IMR-90 (cell line): ENCODE data around the gene CARD19. TPM values are rescaled to one million over a fixed set of nuclear protein-coding genes. Genes with fewer than 3 reads are reported as not detected.

Experiments used
- ATAC-seq: fragments of 200-7000 bp; cut with Tn5 transposase; 2 replicates; pipeline ENCODE4 v1.9.1; 2020; ENCODE audit warnings: low read depth, mild to moderate bottlenecking, moderate library complexity
- BruUV-seq: library from RNA; stranded (reverse); fragments of 400-500 nt; replicated peaks from 2 replicates; lab custom pipeline; 2021; lab: Mats Ljungman, UMichigan
- CTCF ChIA-PET: fragments of 300-600 bp; formaldehyde crosslinking; extraction: SDS; loops from one replicate; lab custom pipeline; 2021; ENCODE audit warnings: antibody characterized with exemption; lab: Yijun Ruan, JAX
- POLR2A ChIA-PET: fragments of 300-600 bp; sonication (Branson Sonifier 250); formaldehyde crosslinking; loops from one replicate; lab custom pipeline; 2022; ENCODE audit warnings: antibody characterized with exemption; ENCODE audit not compliant: unreplicated experiment; lab: Charles Lee
- DNase-seq: peaks from one replicate; pipeline ENCODE4 v3.0.0; 2013
- H2AFZ ChIP-seq: replicated peaks from 2 replicates; pipeline ENCODE3; 2013; ENCODE audit warnings: low read length, mild to moderate bottlenecking; ENCODE audit not compliant: poor library complexity
- H2AK5ac ChIP-seq: 2 replicates; pipeline ENCODE4 v1.6.1; 2013; ENCODE audit warnings: low read depth, low read length, inconsistent platforms
- H2AK9ac ChIP-seq: replicated peaks from 2 replicates; pipeline ENCODE3; 2013; ENCODE audit warnings: mild to moderate bottlenecking, low read depth, low read length, moderate library complexity; ENCODE audit not compliant: poor library complexity
- H2BK120ac ChIP-seq: 2 replicates; pipeline ENCODE4 v1.6.1; 2013; ENCODE audit warnings: low read depth, low read length, inconsistent platforms
- H2BK15ac ChIP-seq: 3 replicates; pipeline ENCODE4 v1.6.1; 2013; ENCODE audit warnings: low read depth, low read length, inconsistent platforms
- H2BK20ac ChIP-seq: 2 replicates; pipeline ENCODE4 v1.6.1; 2013; ENCODE audit warnings: low read depth, mild to moderate bottlenecking, inconsistent platforms, low read length, moderate library complexity
- H2BK5ac ChIP-seq: 2 replicates; pipeline ENCODE4 v1.6.1; 2013; ENCODE audit warnings: mild to moderate bottlenecking, low read depth, low read length, inconsistent platforms; ENCODE audit not compliant: poor library complexity, severe bottlenecking
- H3K14ac ChIP-seq: replicated peaks from 2 replicates; pipeline ENCODE4 v1.6.1; 2013; ENCODE audit warnings: low read depth, low read length, inconsistent platforms
- H3K18ac ChIP-seq: 2 replicates; pipeline ENCODE4 v1.6.1; 2013; ENCODE audit warnings: low read depth, low read length, control low read depth
- H3K23ac ChIP-seq: 2 replicates; pipeline ENCODE4 v1.6.1; 2013; ENCODE audit warnings: low read depth, low read length, inconsistent platforms
- H3K27ac ChIP-seq: 2 replicates; pipeline ENCODE4 v1.5.1; 2013; ENCODE audit warnings: mild to moderate bottlenecking, control low read depth, low read length; ENCODE audit not compliant: insufficient read depth
- H3K27me3 ChIP-seq: 2 replicates; pipeline ENCODE4 v1.6.1; 2013; ENCODE audit warnings: low read length; ENCODE audit not compliant: control insufficient read depth, insufficient read depth
- H3K36me3 ChIP-seq: 2 replicates; pipeline ENCODE4 v1.6.1; 2013; ENCODE audit warnings: low read length, mixed read lengths; ENCODE audit not compliant: control insufficient read depth, insufficient read depth
- H3K4ac ChIP-seq: 2 replicates; pipeline ENCODE4 v1.6.1; 2013; ENCODE audit warnings: low read depth, low read length, inconsistent platforms
- H3K4me1 ChIP-seq: 2 replicates; pipeline ENCODE4 v1.6.1; 2013; ENCODE audit warnings: low read length, mixed read lengths; ENCODE audit not compliant: control insufficient read depth, insufficient read depth
- H3K4me2 ChIP-seq: 2 replicates; pipeline ENCODE4 v1.6.1; 2013; ENCODE audit warnings: low read depth, mild to moderate bottlenecking, control low read depth, low read length, moderate library complexity
- H3K4me3 ChIP-seq: 2 replicates; pipeline ENCODE4 v1.5.1; 2013; ENCODE audit warnings: low read depth, mild to moderate bottlenecking, control low read depth, low read length, moderate library complexity; ENCODE audit not compliant: insufficient read depth
- H3K56ac ChIP-seq: 2 replicates; pipeline ENCODE4 v1.6.1; 2013; ENCODE audit warnings: low read length, inconsistent platforms; ENCODE audit not compliant: insufficient read depth; ENCODE audit errors: extremely low read depth
- H3K79me1 ChIP-seq, 2 experiments: 2 replicates each; pipeline ENCODE4 v1.6.1; 2013; ENCODE audit warnings: low read length in 2 of 2, inconsistent platforms in 1 of 2, low read depth in 1 of 2
- H3K9ac ChIP-seq: 2 replicates; pipeline ENCODE4 v1.6.1; 2013; ENCODE audit warnings: low read depth, low read length, control low read depth
- H3K9me1 ChIP-seq: 2 replicates; pipeline ENCODE4 v1.6.1; 2013; ENCODE audit warnings: low read length, inconsistent platforms; ENCODE audit not compliant: insufficient read depth
- H3K9me3 ChIP-seq: 2 replicates; pipeline ENCODE4 v1.6.1; 2013; ENCODE audit warnings: low read length; ENCODE audit not compliant: control insufficient read depth, insufficient read depth
- H4K20me1 ChIP-seq: 2 replicates; pipeline ENCODE4 v1.6.1; 2013; ENCODE audit warnings: low read length, inconsistent platforms; ENCODE audit not compliant: insufficient read depth
- H4K5ac ChIP-seq: 2 replicates; pipeline ENCODE4 v1.6.1; 2013; ENCODE audit warnings: mild to moderate bottlenecking, low read depth, low read length, control low read depth
- H4K8ac ChIP-seq, 2 experiments: 2 replicates each; pipeline ENCODE4 v1.6.1; 2013; ENCODE audit warnings: low read depth in 2 of 2, low read length in 2 of 2, control low read depth in 1 of 2, inconsistent platforms in 1 of 2
- H4K91ac ChIP-seq: 2 replicates; pipeline ENCODE4 v1.6.1; 2013; ENCODE audit warnings: low read depth, low read length, inconsistent platforms; ENCODE audit not compliant: insufficient read depth
- BHLHE40 ChIP-seq: fragments of 150-350 bp; IDR thresholded peaks from 2 replicates; pipeline ENCODE4 v1.6.1; 2016; ENCODE audit warnings: mild to moderate bottlenecking, low read depth, low read length
- CEBPB ChIP-seq: IDR thresholded peaks from 2 replicates; pipeline ENCODE4 v1.6.1; 2012; ENCODE audit warnings: low read depth, low read length, improper control_type of control experiment
- CHD1 ChIP-seq: IDR thresholded peaks from 2 replicates; pipeline ENCODE4 v1.6.1; 2012; ENCODE audit warnings: low read depth, low read length, improper control_type of control experiment
- CTCF ChIP-seq: conservative IDR thresholded peaks from 2 replicates; pipeline ENCODE4 v1.5.1; 2012; ENCODE audit warnings: mild to moderate bottlenecking, low read depth, low read length, improper control_type of control experiment
- ELK1 ChIP-seq: fragments of 150-350 bp; IDR thresholded peaks from 2 replicates; pipeline ENCODE4 v1.6.1; 2016; ENCODE audit warnings: low read depth, mild to moderate bottlenecking, low read length, moderate library complexity, borderline replicate concordance
- FOS ChIP-seq: fragments of 150-350 bp; IDR thresholded peaks from 2 replicates; pipeline ENCODE4 v1.6.1; 2016; ENCODE audit warnings: low read depth, low read length
- MAFK ChIP-seq: IDR thresholded peaks from 2 replicates; pipeline ENCODE4 v1.6.1; 2012; ENCODE audit warnings: low read depth, low read length, improper control_type of control experiment
- MAZ ChIP-seq: IDR thresholded peaks from 2 replicates; pipeline ENCODE4 v1.6.1; 2012; ENCODE audit warnings: low read depth, mild to moderate bottlenecking, low read length, improper control_type of control experiment, moderate library complexity, borderline replicate concordance
- MXI1 ChIP-seq: IDR thresholded peaks from 2 replicates; pipeline ENCODE4 v1.6.1; 2012; ENCODE audit warnings: low read depth, mild to moderate bottlenecking, low read length, moderate library complexity, borderline replicate concordance
- NFE2L2 ChIP-seq: fragments of 150-350 bp; IDR thresholded peaks from 2 replicates; pipeline ENCODE4 v1.6.1; 2016; ENCODE audit warnings: low read depth, mild to moderate bottlenecking, low read length
- POLR2A ChIP-seq: IDR thresholded peaks from 2 replicates; pipeline ENCODE4 v1.6.1; 2012; ENCODE audit warnings: mild to moderate bottlenecking, low read depth, low read length
- RAD21 ChIP-seq: IDR thresholded peaks from 2 replicates; pipeline ENCODE4 v1.6.1; 2012; ENCODE audit warnings: low read length, improper control_type of control experiment
- RCOR1 ChIP-seq: IDR thresholded peaks from 2 replicates; pipeline ENCODE4 v1.6.1; 2012; ENCODE audit warnings: mild to moderate bottlenecking, low read length, improper control_type of control experiment; ENCODE audit not compliant: insufficient replicate concordance
- RFX5 ChIP-seq: IDR thresholded peaks from 2 replicates; pipeline ENCODE4 v1.8.0; 2012; ENCODE audit warnings: low read depth, mild to moderate bottlenecking, low read length, moderate library complexity
- SMC3 ChIP-seq: fragments of 150-350 bp; IDR thresholded peaks from 2 replicates; pipeline ENCODE4 v1.6.1; 2016; ENCODE audit warnings: low read depth, mild to moderate bottlenecking, antibody characterized with exemption, low read length, moderate library complexity
- USF2 ChIP-seq: fragments of 150-350 bp; IDR thresholded peaks from 2 replicates; pipeline ENCODE4 v1.6.1; 2017; ENCODE audit warnings: mild to moderate bottlenecking, antibody characterized with exemption, low read length, low read depth
- WGBS, 2 experiments: methylation state at CpG; one replicate each; pipeline versions ENCODE4 v1.1.5 to v1.1.7; 2013; ENCODE audit warnings: missing lambda C conversion rate in 2 of 2; ENCODE audit not compliant: insufficient read length in 1 of 2; ENCODE audit errors: extremely low coverage in 2 of 2; 5-methylcytosine and 5-hydroxymethylcytosine counted together
- dilution Hi-C: fragments of 300-500 bp; cut with HindIII; formaldehyde crosslinking; loops from one replicate; pipeline ENCODE4 v1.14.3; 2018; ENCODE audit warnings: low sequenced_read_pairs; ENCODE audit not compliant: unreplicated experiment
- in situ Hi-C: fragments of 300-500 bp; cut with MboI; formaldehyde crosslinking; loops from 3 replicates; pipeline ENCODE4 v1.14.3; 2019; ENCODE audit warnings: low sequenced_read_pairs, inconsistent platforms, mixed read lengths
- intact Hi-C: fragments of 100-400 bp; cut with micrococcal nuclease; formaldehyde crosslinking; loops from 2 replicates; pipeline ENCODE4 v1.10.0; 2022
- polyA plus RNA-seq, 3 experiments: library from polyadenylated mRNA; depleted of rRNA; stranded (reverse); fragments of >200 nt; gene quantifications; 2 replicates each; pipeline ENCODE4 v1.2.3, GENCODE V29; 2012; ENCODE audit warnings: low replicate concordance in 1 of 3
- total RNA-seq: library from RNA; depleted of rRNA; stranded (reverse); fragments of >200 nt; gene quantifications from 2 replicates; pipeline ENCODE4 v1.2.3, GENCODE V29; 2012

Gene CARD19
- total and polyA plus RNA-seq, 2 of the 4 experiments (the other 2 are of a cell fraction): 17.4 to 111 TPM

GRCh38 chr9:93065135-93065720 is 30.8 kb upstream of the CARD19 start:
- TF ChIP-seq POLR2A (no peak), CEBPB (no peak), RCOR1 (no peak), FOS (no peak), CHD1 (no peak), USF2 (no peak), SMC3 (no peak), RFX5 (no peak), MXI1 (no peak), MAFK (no peak), CTCF (no peak), ELK1 (no peak), NFE2L2 (no peak), RAD21 (no peak), MAZ (no peak), BHLHE40 (no peak)
- Histone ChIP-seq H3K27ac (no peak overlapping the region), H3K4ac (no peak overlapping the region), H3K9ac (no peak overlapping the region), H3K79me1 (no peaks in the 10 kb centered on the region), H3K27me3 (peaks cover 4% of the 10 kb centered on the region; the same call in 1 of the 2 replicates), H3K4me3 (no peak overlapping the region), H2AFZ (no peak overlapping the region), H2AK5ac (no peak overlapping the region), H2BK120ac (no peak overlapping the region), H4K91ac (no peak overlapping the region), H2BK5ac (no peak overlapping the region), H2BK20ac (no peak overlapping the region), H3K4me2 (no peak overlapping the region), H3K9me3 (no peaks in the 10 kb centered on the region), H3K23ac (no peak overlapping the region), H2AK9ac (no peak overlapping the region), H3K9me1 (no peaks in the 10 kb centered on the region; the same call in 1 of the 2 replicates), H3K36me3 (no peaks in the 10 kb centered on the region), H4K20me1 (no peaks in the 10 kb centered on the region), H4K5ac (no peak overlapping the region), H3K14ac (no peak overlapping the region), H3K18ac (no peak overlapping the region), H2BK15ac (no peak overlapping the region), H3K56ac (no peak overlapping the region), H4K8ac (no peak overlapping the region), H3K4me1 (peaks cover 2% of the 10 kb centered on the region; the same call in 1 of the 2 replicates)
- dilution Hi-C loops (no loop called here), intact Hi-C loops (no loop called here), in situ Hi-C loops (no loop called here)
- POLR2A ChIA-PET: no interaction called here
- BruUV-seq: no TSS peak
- DNase-seq (no peak), ATAC-seq (no peak)
- no CpG with 5 or more reads among the region's 15 CpGs for WGBS, 2 experiments
- CTCF ChIA-PET: no interaction called here
